HepG2 (cell line): ENCODE data around the gene NARS2. TPM values are rescaled to one million over a fixed set of nuclear protein-coding genes. Genes with fewer than 3 reads are reported as not detected.
A peak's percentile ranks its signal among the peaks of the same experiment; 100 is the strongest.

ENCODE experiments used
- ESRRA ChIP-seq: sonication (generic); formaldehyde crosslinking; IDR thresholded peaks from 2 replicates; pipeline ENCODE4 v1.5.1; 2020; ENCODE audit warnings: mild to moderate bottlenecking, low read depth, missing genetic modification reagents
- FOXJ3 ChIP-seq: sonication (generic); formaldehyde crosslinking; IDR thresholded peaks from 2 replicates; pipeline ENCODE4 v1.4.0; 2020; ENCODE audit warnings: missing genetic modification reagents, mild to moderate bottlenecking, borderline replicate concordance
- GTF3A ChIP-seq: sonication (generic); formaldehyde crosslinking; conservative IDR thresholded peaks from 2 replicates; pipeline ENCODE4 v1.4.0; 2020; ENCODE audit warnings: mild to moderate bottlenecking, missing genetic modification reagents
- HNF4G ChIP-seq, 2 experiments: sonication (generic) in 1 of 2; formaldehyde crosslinking in 1 of 2; IDR thresholded peaks; 2 replicates each; pipeline versions ENCODE4 v1.4.0 to v1.6.1; 2011 to 2020; ENCODE audit warnings: borderline replicate concordance in 2 of 2, low read depth in 2 of 2, mild to moderate bottlenecking in 2 of 2, low read length in 1 of 2, missing genetic modification reagents in 1 of 2, moderate library complexity in 1 of 2
- JUN ChIP-seq: sonication (generic); formaldehyde crosslinking; IDR thresholded peaks from 2 replicates; pipeline ENCODE4 v1.4.0; 2020; ENCODE audit warnings: mild to moderate bottlenecking, missing genetic modification reagents
- MAF1 ChIP-seq: sonication (generic); formaldehyde crosslinking; IDR thresholded peaks from 2 replicates; pipeline ENCODE4 v1.5.0; 2020; ENCODE audit warnings: missing genetic modification reagents, borderline replicate concordance
- NFKB2 ChIP-seq: sonication (generic); formaldehyde crosslinking; IDR thresholded peaks from 2 replicates; pipeline ENCODE4 v1.4.0; 2020; ENCODE audit warnings: missing genetic modification reagents, borderline replicate concordance
- NR2C2 ChIP-seq: sonication (generic); formaldehyde crosslinking; IDR thresholded peaks from 2 replicates; pipeline ENCODE4 v1.4.0; 2020; ENCODE audit warnings: missing genetic modification reagents, mild to moderate bottlenecking, moderate library complexity, borderline replicate concordance
- PAXIP1 ChIP-seq: sonication (generic); formaldehyde crosslinking; conservative IDR thresholded peaks from 2 replicates; pipeline ENCODE4 v1.4.0; 2020; ENCODE audit warnings: mild to moderate bottlenecking, missing genetic modification reagents, moderate library complexity
- PLRG1 ChIP-seq: fragments of 450-650 bp; conservative IDR thresholded peaks from 2 replicates; pipeline ENCODE4 v1.6.1; 2016
- PPARG ChIP-seq: conservative IDR thresholded peaks from 2 replicates; pipeline ENCODE4 v1.6.1; 2016; ENCODE audit warnings: missing biosample characterization, missing genetic modification reagents
- SP2 ChIP-seq: sonication (generic); formaldehyde crosslinking; IDR thresholded peaks from 2 replicates; pipeline ENCODE4 v1.5.1; 2020; ENCODE audit warnings: mild to moderate bottlenecking, missing genetic modification reagents
- THYN1 ChIP-seq: sonication (generic); formaldehyde crosslinking; IDR thresholded peaks from 2 replicates; pipeline ENCODE4 v1.8.1; 2023; ENCODE audit warnings: low read depth, mild to moderate bottlenecking, moderate library complexity, missing genetic modification reagents, borderline replicate concordance
- TOPORS ChIP-seq: sonication (generic); formaldehyde crosslinking; IDR thresholded peaks from 2 replicates; pipeline ENCODE4 v1.8.0; 2023; ENCODE audit warnings: mild to moderate bottlenecking, missing genetic modification reagents
- TRIM22 ChIP-seq: fragments of 450-650 bp; IDR thresholded peaks from 2 replicates; pipeline ENCODE4 v1.6.1; 2017
- WIZ ChIP-seq: sonication (generic); formaldehyde crosslinking; IDR thresholded peaks from 2 replicates; pipeline ENCODE4 v1.5.1; 2020; ENCODE audit warnings: mild to moderate bottlenecking, missing genetic modification reagents
- ZBTB42 ChIP-seq: sonication (generic); formaldehyde crosslinking; IDR thresholded peaks from 2 replicates; pipeline ENCODE4 v1.5.0; 2020; ENCODE audit warnings: mild to moderate bottlenecking, missing genetic modification reagents
- ZC3H4 ChIP-seq: sonication (generic); formaldehyde crosslinking; IDR thresholded peaks from 2 replicates; pipeline ENCODE4 v1.4.0; 2020; ENCODE audit warnings: missing genetic modification reagents, borderline replicate concordance
- ZGPAT ChIP-seq: IDR thresholded peaks from 2 replicates; pipeline ENCODE4 v1.6.1; 2016; ENCODE audit warnings: mild to moderate bottlenecking
- ZMYM2 ChIP-seq: sonication (generic); formaldehyde crosslinking; IDR thresholded peaks from 2 replicates; pipeline ENCODE4 v1.8.0; 2022; ENCODE audit warnings: mild to moderate bottlenecking, missing genetic modification reagents
- ZNF207 ChIP-seq: fragments of 450-650 bp; IDR thresholded peaks from 2 replicates; pipeline ENCODE4 v1.6.1; 2016; ENCODE audit warnings: antibody characterized with exemption, borderline replicate concordance
- ZNF276 ChIP-seq: sonication (generic); formaldehyde crosslinking; IDR thresholded peaks from 2 replicates; pipeline ENCODE4 v1.4.0; 2020; ENCODE audit warnings: mild to moderate bottlenecking, low read depth, missing genetic modification reagents
- ZNF614 ChIP-seq: IDR thresholded peaks from 2 replicates; pipeline ENCODE4 v1.6.1; 2018; ENCODE audit warnings: missing biosample characterization, missing genetic modification reagents, inconsistent platforms, borderline replicate concordance
- polyA plus RNA-seq, 8 experiments: library from polyadenylated mRNA; depleted of rRNA in 3 of 8; stranded (reverse) in 7 of 8; unstranded in 1 of 8; fragments of >200 nt; fragmentation: Illumina TruSeq in 4 of 8; extraction: Trizol in 4 of 8; gene quantifications; 2 replicates each; pipeline versions ENCODE4 v1.2.1 to v1.2.3, GENCODE V29; 2011 to 2016; ENCODE audit warnings: low read depth in 4 of 8, missing spikeins in 1 of 8, mixed read lengths in 1 of 8; ENCODE audit not compliant: insufficient read depth in 1 of 8
- total RNA-seq, 5 experiments: library from RNA; depleted of rRNA; stranded (reverse); fragments of >200 nt; fragmentation: Illumina TruSeq; extraction: Trizol; gene quantifications; 2 replicates each; pipeline ENCODE4 v1.2.3, GENCODE V29; 2016; ENCODE audit warnings: low read depth in 1 of 5

NARS2 gene
- total and polyA plus RNA-seq, 2 of the 13 experiments (the other 11 are each of a cell fraction or from before 2014, with no cell fraction given): 45.9 to 65.0 TPM

- TF ChIP-seq NFKB2 (no peak), JUN (CRISPR knock-in tag) (peak; percentile 36; the same call in 1 of the 2 replicates), NR2C2 (CRISPR knock-in tag) (no peak), MAF1 (CRISPR knock-in tag) (no peak), PLRG1 (no peak), ZGPAT (CRISPR knock-in tag) (peak; percentile 60), TRIM22 (no peak), PAXIP1 (CRISPR knock-in tag) (peak; percentile 95), ZC3H4 (CRISPR knock-in tag) (no peak), SP2 (CRISPR knock-in tag) (no peak), WIZ (CRISPR knock-in tag) (peak; percentile 32; the same call in 1 of the 2 replicates), ESRRA (peak; percentile 52; the same call in 1 of the 2 replicates), HNF4G (IDR thresholded peaks at IDR 0.05; ENCODE audit: borderline replicate concordance, low read depth, low read length) (peak; percentile 79), HNF4G (CRISPR knock-in tag; IDR thresholded peaks at IDR 0.05; ENCODE audit: borderline replicate concordance, low read depth) (peak; percentile 66; the same call in 1 of the 2 replicates), ZMYM2 (CRISPR knock-in tag) (peak; percentile 73), GTF3A (no peak), PPARG (CRISPR knock-in tag) (no peak; the same call in 1 of the 2 replicates), TOPORS (CRISPR knock-in tag) (no peak), THYN1 (CRISPR knock-in tag) (no peak), ZNF614 (CRISPR knock-in tag) (no peak), ZNF207 (no peak), FOXJ3 (CRISPR knock-in tag) (peak; percentile 41; the same call in 1 of the 2 replicates), ZBTB42 (no peak), ZNF276 (CRISPR knock-in tag) (no peak)
Measured at GRCh38 chr11:78613378-78613813, 38.7 kb upstream of the NARS2 start (continued).
